Measurements from ENCODE around the gene ADD3.

GRCh38 chr10:110129490-110129889, 121.7 kb downstream of the ADD3 start:
- TF ChIP-seq, protein P1, sequence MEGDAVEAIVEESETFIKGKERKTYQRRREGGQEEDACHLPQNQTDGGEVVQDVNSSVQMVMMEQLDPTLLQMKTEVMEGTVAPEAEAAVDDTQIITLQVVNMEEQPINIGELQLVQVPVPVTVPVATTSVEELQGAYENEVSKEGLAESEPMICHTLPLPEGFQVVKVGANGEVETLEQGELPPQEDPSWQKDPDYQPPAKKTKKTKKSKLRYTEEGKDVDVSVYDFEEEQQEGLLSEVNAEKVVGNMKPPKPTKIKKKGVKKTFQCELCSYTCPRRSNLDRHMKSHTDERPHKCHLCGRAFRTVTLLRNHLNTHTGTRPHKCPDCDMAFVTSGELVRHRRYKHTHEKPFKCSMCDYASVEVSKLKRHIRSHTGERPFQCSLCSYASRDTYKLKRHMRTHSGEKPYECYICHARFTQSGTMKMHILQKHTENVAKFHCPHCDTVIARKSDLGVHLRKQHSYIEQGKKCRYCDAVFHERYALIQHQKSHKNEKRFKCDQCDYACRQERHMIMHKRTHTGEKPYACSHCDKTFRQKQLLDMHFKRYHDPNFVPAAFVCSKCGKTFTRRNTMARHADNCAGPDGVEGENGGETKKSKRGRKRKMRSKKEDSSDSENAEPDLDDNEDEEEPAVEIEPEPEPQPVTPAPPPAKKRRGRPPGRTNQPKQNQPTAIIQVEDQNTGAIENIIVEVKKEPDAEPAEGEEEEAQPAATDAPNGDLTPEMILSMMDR (IDR thresholded peaks at IDR 0.05) = no peak
- no peak for TF ChIP-seq POLR2A (IDR thresholded peaks at IDR 0.05)
- TF ChIP-seq EP300 (IDR thresholded peaks at IDR 0.05) = no peak

All from ovary (tissue), 3 donors.